ENCODE measurements around the gene ELFN2.
"Not testable (repeated sequence)": the region's sequence is repeated elsewhere in the genome, so short reads cannot be mapped to it uniquely, and the experiment has no call there.

The ELFN2 gene, protein sequence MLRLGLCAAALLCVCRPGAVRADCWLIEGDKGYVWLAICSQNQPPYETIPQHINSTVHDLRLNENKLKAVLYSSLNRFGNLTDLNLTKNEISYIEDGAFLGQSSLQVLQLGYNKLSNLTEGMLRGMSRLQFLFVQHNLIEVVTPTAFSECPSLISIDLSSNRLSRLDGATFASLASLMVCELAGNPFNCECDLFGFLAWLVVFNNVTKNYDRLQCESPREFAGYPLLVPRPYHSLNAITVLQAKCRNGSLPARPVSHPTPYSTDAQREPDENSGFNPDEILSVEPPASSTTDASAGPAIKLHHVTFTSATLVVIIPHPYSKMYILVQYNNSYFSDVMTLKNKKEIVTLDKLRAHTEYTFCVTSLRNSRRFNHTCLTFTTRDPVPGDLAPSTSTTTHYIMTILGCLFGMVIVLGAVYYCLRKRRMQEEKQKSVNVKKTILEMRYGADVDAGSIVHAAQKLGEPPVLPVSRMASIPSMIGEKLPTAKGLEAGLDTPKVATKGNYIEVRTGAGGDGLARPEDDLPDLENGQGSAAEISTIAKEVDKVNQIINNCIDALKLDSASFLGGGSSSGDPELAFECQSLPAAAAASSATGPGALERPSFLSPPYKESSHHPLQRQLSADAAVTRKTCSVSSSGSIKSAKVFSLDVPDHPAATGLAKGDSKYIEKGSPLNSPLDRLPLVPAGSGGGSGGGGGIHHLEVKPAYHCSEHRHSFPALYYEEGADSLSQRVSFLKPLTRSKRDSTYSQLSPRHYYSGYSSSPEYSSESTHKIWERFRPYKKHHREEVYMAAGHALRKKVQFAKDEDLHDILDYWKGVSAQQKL

DNA sequence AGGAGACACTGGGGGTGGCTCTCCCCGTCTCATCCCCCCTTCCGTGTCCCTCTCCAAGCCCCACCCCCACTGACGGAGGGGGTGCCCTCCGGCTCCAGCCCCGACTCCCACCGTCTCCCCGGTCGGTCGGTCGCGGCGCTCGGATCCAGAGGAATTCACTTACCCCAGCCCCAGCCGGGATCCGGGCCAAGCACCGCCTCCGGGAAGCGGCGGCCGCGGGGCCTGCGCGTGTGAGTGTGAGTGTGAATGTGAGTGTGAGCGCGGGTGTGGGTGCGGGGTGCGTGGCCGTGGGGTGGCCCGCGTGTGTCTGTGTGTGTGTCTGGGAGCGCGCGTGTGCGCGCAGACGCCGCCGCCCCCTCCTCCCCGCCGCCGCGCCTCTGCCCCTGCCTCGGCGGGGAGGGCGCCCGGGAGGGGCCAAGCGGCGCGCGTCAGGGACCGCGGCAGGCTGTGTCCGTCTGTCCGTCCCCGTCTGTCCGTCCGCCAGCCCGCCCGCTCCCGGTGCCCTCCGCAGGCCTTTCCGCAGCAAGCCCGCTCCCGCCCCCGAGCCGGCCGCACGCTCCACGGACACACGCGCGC lies at the start of gene ELFN2:
TSS of gene ELFN2 (minus strand) at position 345 of the 576 bp plus-strand sequence. CDS start 51,945 bp downstream, outside the sequence.
- DNase-seq (ENCODE audit: low read depth, low spot score): no peak

DNA sequence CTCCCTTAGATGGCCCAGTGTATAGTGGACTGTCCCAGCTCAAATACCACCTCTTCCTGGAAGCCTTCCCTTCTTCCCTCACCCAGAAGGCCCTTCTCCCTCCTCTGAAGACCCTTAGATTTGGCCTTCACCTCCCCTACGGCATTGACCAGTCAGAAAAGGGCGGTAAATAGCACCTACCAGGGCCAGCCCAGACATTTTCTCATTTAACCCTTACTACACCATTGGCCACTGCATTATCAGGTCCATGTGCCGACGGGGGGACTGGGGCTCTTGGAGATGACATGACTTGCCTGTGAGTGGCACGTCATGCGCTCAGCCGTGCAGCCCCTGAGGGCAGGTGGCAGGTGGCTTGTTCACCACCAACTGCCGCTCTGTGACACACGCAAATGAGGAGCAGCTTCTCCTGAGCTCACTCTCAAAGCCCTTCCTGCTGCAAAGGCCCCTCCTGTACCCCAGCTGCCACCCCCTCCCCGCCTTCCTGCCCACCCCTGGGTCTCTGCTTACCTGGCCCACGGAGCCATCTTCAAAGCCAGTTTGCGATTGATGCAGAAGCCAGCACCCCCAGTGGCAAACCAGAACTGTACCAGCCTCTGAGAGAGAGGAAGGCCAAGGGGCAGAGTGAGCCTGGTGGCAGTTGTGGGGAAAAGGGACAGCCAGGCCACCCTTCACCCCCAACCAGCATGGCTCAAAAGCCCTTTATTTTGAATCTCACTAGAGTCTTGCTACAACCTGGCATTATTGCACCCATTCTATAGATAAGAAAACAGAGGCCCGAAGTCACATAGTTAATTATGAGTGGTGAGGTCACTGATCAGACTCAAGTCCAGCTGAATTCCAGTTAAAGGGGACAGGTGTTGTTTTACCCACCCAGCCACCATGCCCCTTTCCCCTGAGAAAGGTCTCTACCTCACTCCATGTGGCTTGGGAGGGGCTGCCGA lies 49.4 kb upstream of the ELFN2 start:
- no peak for DNase-seq (ENCODE audit: low read depth, low spot score)

DNA sequence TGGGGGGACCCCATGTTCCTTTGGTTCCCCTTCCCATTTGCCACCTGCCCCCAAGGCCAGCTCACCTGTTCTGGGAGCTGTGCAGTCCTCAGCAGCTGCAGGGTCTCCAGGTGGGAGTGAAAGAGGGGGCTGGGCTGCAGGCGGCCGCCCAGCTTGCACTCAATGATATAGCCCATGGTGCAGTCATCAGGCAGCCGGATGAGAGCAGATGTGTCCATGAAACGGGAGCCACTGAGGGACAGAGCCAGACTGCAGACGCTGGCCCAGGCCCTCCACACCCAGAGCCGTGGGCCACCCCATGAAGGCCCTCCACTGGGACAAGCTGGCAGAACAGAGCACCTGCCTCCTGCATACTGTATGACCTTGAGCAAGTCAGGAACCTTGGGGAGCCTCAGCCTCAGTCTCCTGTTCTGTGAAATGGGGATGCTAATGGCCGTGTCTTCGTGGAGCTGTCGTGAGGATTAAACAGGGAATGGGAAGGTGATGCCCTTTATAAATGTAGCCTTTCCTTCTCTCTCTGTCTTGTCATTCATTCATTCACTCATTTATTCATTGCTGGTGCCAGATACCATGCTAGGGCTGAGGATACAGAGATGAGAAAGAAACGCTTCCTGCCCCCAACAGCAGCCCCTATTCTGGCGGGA lies 47.3 kb upstream of the ELFN2 start:
- DNase-seq (ENCODE audit: low read depth, low spot score): no peak

DNA sequence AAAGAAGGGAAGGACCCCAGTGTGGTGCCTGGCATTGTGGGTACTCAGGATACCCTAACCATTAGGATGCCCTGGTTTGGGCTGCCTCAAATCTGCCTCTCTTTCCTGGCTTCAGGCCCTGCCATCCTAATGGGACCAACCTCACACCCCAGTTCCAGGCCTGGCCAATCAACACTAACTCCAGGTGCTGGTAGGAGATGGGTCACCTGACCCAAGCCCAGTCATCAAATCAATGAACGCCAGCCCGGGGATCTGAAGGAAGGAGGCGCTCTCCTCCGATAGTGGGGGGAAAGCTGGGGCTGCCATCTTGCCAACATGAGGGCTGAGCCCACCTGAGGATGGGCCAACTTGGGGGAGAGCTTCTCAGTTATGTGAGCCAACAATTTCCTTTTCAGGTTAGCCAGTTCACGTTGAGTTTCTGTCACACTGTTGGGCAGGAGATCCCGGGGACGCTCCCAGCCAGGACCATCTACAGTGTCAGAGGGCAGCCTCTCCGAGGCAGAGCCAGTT lies 46.2 kb upstream of the ELFN2 start:
- no peak for DNase-seq (ENCODE audit: low read depth, low spot score)

DNA sequence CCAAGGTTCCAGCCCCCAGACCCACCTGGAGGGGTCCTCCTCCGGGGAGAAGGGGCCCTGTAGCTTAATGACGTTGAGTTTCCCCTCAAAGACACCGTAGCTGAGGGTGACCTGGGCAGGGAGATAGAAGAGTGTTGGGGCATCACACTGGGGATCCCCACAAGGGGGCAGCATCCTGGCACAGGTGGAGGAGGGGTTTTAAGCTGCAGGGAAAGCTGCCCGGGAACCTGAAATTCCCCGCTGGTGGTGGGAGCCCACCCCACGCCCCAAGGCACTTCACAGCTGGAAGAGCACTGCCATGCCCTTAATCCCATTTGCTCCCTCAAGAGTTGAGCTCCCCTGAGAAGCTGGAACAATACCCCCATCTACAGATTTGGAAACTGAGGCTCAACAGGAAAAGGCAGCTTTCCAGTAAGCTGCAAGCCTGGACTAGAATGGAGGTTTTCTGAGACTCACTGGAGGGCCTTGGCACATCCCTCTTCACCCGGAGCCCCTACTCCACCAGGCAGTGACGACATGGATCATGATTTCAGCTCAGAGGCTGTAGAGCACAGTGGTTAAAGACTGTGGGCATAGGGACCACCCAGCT lies 45.2 kb upstream of the ELFN2 start:
- no peak for DNase-seq (ENCODE audit: low read depth, low spot score)

DNA sequence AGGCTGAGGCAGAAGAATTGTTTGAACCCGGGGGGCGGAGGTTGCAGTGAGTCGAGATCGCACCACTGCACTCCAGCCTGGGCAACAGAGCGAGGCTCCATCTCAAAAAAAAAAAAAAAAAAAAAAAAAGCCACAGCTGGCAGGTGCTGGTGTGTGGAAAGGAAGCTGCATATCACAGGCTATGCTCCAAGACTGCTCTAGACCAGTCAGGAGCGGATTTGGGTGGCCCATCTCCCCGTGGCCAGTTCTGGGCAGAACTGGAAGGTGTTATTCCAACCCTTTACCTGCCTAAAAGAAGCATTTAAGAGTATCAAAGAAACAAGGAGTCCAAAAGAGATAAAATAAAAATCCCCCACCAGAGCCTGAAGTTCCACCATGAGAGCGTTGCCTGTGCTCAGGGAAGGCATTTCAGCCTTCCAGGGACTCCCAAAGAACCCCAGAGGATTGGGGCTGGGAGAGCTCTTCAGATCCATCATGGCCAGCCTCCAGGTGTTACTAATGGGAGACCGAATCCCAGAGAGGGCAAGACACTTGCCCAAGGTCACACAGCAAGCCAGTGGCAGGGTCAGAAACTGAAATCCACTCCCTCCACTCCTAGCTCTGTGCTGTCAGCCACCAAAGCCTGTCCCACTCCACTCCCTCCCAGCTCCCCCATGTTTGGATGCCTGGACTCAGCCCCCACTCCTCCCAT lies 44.6 kb upstream of the ELFN2 start:
- no peak for DNase-seq (ENCODE audit: low read depth, low spot score)

DNA sequence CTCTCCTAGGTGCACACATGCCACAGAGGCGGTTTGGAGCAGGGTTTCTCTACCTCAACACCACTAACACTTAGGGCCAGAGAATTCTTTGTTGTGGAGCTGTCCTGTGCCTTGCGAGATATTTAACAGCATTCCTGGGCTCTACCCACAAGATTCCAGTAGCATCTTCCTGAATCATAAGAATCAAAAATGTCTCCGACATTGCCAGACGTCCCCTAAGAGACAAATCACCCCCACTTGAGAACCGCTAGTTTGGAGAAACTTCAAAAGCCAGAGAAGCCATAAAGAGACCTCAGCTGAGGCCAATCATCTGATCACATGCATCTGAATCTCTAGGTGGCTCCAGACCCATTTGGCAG lies 42.8 kb upstream of the ELFN2 start:
- DNase-seq (ENCODE audit: low read depth, low spot score): no peak

DNA sequence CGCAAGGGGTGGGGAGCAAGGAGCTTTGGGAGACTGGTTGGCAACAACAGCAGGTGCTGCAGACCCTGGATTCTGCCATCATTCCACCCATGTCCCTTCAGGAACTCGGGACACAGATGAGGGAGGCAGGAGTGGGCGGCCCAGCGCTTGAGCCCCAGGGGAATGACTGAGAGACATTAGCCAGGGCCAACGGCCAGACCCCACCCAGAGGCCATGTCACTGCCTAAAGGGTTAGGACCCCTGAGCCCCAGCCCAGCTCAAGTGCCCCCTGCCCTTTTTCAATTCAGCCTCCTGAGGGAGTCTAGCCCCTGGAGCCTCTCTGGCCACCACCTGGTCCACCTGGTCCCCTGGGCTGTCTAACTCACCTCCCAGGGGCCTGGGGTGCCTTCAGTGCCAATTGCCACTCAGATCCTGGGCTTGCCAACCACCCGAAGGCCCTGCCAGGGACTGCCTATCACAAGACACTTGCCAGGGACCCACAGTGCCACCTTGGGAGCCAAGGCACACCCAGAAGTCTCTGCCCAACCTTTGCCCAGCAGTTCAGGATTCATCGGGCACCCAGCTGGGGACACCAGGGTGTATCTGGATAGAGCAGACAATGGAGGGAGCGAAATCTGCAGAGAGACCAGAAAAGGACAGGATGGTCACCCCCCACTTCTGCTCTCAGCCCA lies 42.3 kb upstream of the ELFN2 start:
- DNase-seq (ENCODE audit: low read depth, low spot score): no peak

DNA sequence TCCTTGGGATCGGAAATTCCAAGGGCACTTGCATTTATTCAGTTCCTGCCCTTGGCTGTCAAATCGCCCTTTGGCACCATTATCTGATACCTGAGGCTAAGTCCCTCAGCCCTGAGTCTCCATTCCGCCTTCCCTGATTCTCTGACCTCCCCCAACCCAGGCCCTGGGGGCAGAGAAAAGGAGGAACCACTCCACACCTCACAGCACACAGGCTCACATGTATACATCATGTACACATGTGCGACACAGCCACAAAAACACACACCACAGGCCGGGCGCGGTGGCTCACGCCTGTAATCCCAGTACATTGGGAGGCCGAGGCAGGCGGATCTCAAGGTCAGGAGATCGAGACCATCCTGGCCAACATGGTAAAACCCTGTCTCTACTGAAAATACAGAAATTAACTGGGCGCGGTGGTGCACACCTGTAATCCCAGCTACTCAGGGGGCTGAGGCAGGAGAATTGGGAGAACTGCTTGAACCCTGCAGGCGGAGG lies 41.0 kb upstream of the ELFN2 start:
- DNase-seq (ENCODE audit: low read depth, low spot score): not testable (repeated sequence)

DNA sequence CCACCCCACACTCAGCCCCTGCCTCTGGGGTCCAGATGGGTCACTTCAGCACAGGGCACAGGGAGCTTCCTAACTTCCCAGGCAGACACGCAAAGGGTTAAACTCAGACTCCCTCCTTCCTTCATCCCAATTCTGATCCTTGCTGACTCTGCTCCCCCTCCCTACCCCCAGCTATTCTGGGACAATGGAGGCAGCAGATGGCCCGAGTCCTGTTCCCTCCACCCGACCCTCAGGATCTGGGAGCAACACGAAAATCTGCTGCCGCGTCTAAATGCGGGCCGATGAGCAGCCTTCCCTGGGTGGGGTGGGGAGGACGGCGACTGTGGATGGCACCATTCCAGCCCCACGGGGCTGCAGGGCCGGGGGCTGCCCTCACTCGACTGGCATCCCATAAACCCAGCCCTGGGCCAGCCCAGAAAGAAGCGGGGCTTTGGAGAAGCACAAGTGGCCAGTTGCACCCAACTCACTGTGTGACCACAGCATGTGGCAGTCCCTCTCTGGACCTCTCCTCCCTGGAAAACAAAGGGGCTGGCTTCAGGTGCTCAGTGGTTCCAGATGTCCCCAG lies 40.2 kb upstream of the ELFN2 start:
- DNase-seq (ENCODE audit: low read depth, low spot score): no peak

DNA sequence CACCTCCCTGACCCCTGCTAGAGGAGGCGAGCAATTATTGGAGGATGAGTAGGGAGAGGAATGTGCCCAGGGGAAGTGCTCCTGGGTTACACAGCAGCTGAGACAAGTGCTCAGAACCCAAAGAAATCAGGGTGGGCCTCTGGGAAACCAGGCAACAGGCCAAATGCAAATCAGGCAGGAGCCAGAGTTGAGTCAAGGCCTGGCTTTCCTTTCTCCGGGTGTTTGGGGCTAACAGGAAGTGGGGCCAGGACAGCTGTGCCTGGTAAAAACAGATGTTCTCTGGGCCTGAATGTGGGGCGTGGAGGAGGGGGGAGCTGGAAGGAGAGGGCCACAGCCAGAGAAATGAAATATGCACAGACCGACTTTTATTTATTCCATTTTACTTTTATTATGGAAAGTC lies 36.9 kb upstream of the ELFN2 start:
- no peak for DNase-seq (ENCODE audit: low read depth, low spot score)

DNA sequence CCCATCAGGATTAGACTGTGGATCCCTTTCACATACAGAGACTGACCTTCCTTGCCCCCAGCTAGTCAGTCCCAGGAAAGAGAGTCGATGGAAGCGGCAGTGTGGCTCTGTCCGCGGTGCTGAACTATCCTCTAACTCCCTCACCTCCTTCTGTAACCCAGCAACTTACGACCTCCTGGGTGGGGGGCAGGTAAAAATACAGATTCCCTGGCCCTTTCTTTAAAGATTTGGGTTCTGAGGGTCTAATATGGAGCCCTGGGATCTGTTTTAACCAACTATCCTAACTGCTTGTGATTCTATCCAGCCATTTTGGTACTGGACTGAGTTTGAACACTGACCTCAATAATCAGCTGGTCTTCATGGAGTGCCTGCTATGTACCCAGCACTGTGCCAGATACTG lies 35.7 kb upstream of the ELFN2 start:
- DNase-seq (ENCODE audit: low read depth, low spot score): no peak

DNA sequence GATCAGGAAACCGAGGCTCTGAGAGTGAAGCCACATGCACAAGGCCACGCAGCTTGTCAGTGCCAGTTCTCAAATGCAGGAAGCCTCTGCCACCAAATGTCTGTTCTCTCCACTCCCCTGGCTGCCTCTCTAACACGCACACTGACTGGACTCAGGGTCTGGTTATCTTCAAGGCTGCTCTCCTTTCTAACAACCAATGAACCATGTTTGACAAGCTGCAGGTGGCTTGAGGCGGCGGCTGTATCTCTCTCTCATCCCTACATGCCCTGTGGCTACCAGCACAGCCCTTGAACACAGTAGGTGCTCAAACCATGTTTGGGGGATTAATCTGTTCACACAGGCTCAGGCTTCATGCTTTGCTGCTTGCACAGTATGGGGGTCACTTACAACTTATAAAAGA lies 35.2 kb upstream of the ELFN2 start:
- no peak for DNase-seq (ENCODE audit: low read depth, low spot score)

DNA sequence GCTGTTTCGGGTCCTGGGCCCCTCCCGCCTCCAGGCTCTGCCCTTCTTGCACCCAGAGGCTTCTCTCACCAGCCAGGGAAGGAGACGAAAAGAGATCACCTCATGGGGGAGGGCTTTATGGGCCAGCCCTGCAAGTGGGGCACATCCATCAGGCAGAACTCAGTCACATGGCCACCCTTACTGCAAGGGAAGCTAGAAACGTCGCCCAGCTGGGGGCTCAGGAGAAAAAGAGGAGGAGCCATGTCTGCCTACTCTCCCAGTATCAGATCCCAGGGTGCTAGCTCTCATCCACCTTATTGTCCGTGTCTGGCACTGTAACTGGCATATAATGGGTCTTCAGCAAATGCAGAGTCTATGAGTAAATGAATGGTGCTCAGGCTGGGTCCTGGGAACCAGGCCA lies 34.7 kb upstream of the ELFN2 start:
- no peak for DNase-seq (ENCODE audit: low read depth, low spot score)

DNA sequence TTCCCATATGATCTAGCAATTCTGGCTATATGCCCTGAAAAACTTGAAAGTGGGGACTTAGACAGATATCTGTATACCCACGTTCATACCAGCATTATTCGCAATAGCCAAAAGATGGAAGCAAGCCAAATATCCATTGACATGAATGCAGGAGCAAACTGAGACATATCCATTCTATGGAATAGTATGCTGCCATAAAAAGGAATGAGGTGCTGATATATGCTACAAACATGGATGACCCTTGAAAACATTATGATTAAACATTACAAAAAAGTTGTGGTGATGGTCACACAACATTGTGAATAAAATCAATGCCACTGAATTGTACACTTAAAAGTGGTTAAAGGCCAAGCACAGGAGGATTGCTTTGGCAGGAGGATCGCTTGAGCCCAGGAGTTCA lies 33.4 kb upstream of the ELFN2 start:
- no peak for DNase-seq (ENCODE audit: low read depth, low spot score)

DNA sequence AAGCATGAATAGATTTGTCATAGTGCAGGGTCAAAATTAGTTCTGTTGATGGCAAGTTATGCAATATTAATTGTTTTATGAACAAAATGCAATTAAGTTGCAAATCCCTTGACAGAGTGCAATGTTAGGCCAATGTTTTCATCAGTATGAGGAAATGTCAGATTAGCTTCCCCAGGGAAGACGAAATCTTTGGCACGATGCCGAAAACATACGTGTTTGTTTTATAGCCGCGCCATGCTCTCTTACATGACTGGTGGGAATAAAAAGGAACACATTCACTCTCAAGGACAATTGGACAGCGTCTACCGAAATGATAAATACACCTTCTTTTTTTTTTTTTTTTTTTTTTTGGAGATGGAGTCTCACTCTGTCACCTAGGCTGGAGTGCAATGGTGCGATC lies 31.9 kb upstream of the ELFN2 start:
- DNase-seq (ENCODE audit: low read depth, low spot score): no peak

DNA sequence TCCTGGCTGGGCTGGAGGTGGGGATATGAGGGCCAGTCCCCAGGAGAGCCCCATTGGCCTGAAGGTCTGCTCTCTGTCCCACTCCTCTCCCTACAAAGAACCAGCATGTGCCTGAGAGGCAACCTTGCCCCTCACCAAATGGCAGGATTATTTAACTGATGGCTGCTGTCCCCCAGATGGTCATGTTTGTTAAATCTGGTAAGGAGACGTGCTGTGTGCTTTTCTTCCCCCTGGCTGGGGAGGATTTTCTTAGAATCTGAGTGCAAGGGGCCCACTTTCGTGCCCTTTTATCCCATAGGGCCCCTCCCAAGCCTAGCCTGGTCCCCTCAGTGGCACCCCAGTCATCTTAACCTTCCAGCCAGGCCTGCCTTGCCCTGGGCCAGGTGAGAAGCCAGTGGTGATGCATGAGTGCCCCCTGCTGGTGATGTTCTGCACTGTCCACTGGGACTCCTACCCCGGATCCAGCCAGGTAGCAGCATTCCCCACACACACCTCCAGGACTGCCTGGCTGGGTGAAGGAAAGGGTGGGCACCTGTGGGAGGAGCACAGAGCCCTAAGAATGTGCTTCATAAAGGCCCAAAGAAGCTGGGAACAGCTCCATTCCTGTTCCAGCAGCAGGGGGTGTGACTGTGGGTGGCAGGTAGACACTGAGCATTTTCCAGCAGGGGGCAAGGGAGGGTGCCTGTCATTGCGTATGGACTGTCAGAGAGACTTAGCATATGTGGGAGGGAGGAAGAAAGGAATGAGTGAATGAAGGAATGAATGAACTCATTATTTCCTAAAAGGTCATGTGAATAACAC lies 30.0 kb upstream of the ELFN2 start:
- peak; percentile 67 for DNase-seq (ENCODE audit: low read depth, low spot score)

DNA sequence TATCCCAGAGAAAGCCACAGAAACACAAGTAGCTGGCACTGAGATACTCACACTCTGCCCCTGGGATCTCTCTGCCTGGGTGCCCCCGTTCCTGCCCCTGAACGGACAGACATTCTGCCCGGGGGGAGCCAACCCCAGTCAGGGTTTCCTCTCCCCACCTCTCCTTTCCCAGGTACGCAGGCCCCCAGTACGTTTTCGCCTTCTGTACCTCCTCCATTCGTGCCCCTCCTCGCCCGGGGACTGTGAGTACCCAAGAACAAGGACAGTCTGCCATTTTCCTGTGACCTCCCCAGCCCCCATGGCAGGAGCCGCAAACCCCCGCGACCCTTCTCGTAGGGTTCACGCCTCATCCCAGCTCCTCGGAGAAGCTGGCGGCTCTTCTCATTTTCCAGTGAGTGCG lies 29.1 kb upstream of the ELFN2 start:
- no peak for DNase-seq (ENCODE audit: low read depth, low spot score)
